Measurements from ENCODE around the gene SCRG1. TPM values are rescaled to one million over a fixed set of nuclear protein-coding genes. Genes with fewer than 3 reads are reported as not detected.

The SCRG1 gene
- polyA plus RNA-seq, 3 donors: 0.07 to 0.24 (median 0.08) TPM

DNA sequence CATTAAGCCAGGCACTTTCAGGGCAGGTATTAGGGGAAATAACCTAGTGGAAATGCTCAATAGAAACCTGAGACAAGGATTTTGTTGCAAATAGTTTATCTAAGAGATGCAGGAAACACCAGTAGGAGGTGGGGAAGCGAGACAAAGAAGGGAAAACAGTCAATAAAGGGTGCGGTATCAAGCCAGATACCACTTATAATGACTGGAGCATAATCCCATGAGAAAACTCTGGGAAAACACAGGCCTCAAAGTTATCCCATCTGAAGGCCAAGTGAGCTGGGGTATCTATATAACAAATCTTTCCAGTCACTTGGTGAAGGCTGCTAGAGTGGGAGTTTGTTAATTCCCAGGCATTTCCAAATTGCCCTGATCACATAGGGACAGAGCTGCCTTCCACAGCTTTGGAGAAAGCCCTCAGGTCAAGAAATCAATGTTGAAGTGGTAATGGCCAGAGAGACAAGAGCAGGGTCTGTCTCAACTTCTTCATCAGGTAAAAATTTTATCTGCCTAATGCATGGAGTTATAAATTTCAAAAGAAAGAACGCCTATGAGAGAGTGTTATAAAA, 55.0 kb downstream of the SCRG1 start:
- Histone ChIP-seq H3K36me3 (replicated peaks in 1 of 2; ENCODE audit: control insufficient read depth in 1 of 2, insufficient read depth in 2 of 2, low read length in 2 of 2) (no peaks in the 10 kb centered on the region), H3K9ac (ENCODE audit: insufficient read depth, low read length, poor library complexity, severe bottlenecking) (no peak overlapping the region), H3K4me1 (ENCODE audit: control insufficient read depth in 1 of 2, insufficient read depth in 2 of 2, low read length in 2 of 2) (no peaks in the 10 kb centered on the region), H3K27ac (ENCODE audit: low read depth in 1 of 2, low read length in 2 of 2) (no peak overlapping the region), H3K4me2 (replicated peaks; ENCODE audit: extremely low read depth, low read length, poor library complexity, severe bottlenecking) (no peak overlapping the region), H3K27me3 (ENCODE audit: control insufficient read depth in 2 of 2, insufficient read depth in 2 of 2, low read length in 2 of 2) (no peaks in the 10 kb centered on the region), H3K4me3 (replicated peaks in 1 of 3; ENCODE audit: low read depth in 2 of 3, low read length in 3 of 3) (no peak overlapping the region), H3K9me3 (replicated peaks in 1 of 2; ENCODE audit: control insufficient read depth in 1 of 2, insufficient read depth in 1 of 2, low read length in 2 of 2) (no peaks in the 10 kb centered on the region), H4K20me1 (ENCODE audit: insufficient read depth, low read length) (no peaks in the 10 kb centered on the region), H3K79me2 (ENCODE audit: insufficient read depth, low read length) (no peaks in the 10 kb centered on the region), H2AFZ (ENCODE audit: insufficient read depth, low read depth, low read length, poor library complexity, severe bottlenecking) (peak overlapping the region; percentile 20)
- DNase-seq: no peak
- TF ChIP-seq, protein P1, sequence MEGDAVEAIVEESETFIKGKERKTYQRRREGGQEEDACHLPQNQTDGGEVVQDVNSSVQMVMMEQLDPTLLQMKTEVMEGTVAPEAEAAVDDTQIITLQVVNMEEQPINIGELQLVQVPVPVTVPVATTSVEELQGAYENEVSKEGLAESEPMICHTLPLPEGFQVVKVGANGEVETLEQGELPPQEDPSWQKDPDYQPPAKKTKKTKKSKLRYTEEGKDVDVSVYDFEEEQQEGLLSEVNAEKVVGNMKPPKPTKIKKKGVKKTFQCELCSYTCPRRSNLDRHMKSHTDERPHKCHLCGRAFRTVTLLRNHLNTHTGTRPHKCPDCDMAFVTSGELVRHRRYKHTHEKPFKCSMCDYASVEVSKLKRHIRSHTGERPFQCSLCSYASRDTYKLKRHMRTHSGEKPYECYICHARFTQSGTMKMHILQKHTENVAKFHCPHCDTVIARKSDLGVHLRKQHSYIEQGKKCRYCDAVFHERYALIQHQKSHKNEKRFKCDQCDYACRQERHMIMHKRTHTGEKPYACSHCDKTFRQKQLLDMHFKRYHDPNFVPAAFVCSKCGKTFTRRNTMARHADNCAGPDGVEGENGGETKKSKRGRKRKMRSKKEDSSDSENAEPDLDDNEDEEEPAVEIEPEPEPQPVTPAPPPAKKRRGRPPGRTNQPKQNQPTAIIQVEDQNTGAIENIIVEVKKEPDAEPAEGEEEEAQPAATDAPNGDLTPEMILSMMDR (IDR thresholded peaks at IDR 0.05): no peak
- peaks cover 13% of the 10 kb centered on the region for H3K4me1 Mint-ChIP-seq
- H3K27ac Mint-ChIP-seq: no peak overlapping the region
- H3K27me3 Mint-ChIP-seq (ENCODE audit: low read depth in 3 of 3): peaks cover 0 to 4% (median 2%) of the 10 kb centered on the region in 3 donors
- intact Hi-C loops (cut with micrococcal nuclease): no loop called here
- H3K36me3 Mint-ChIP-seq: no peaks in the 10 kb centered on the region
- WGBS (ENCODE audit: insufficient coverage): no CpG with 5 or more reads among the region's 3 CpGs
- H3K4me3 Mint-ChIP-seq: no peak overlapping the region
- H3K9me3 Mint-ChIP-seq: peaks cover 0 to 3% (median 0%) of the 10 kb centered on the region in 7 donors

GRCh38 chr4:173337463-173337862, 61.5 kb downstream of the SCRG1 start:
- H3K27ac ChIP-seq (ENCODE audit: low read depth in 1 of 2, low read length in 2 of 2): no peak overlapping the region
- no peaks in the 10 kb centered on the region for H3K27me3 ChIP-seq (ENCODE audit: control insufficient read depth in 2 of 2, insufficient read depth in 2 of 2, low read length in 2 of 2)
- peaks cover 47% of the 10 kb centered on the region for H3K79me2 ChIP-seq (ENCODE audit: insufficient read depth, low read length)
- no peak for DNase-seq
- Mint-ChIP-seq H3K9me3 (no peaks in the 10 kb centered on the region), H3K36me3 (peaks cover 0 to 4% of the 10 kb centered on the region in 2 donors), H3K4me3 (no peak overlapping the region), H3K27me3 (ENCODE audit: low read depth in 3 of 3) (peaks cover 1 to 4% (median 2%) of the 10 kb centered on the region in 3 donors), H3K27ac (no peak overlapping the region), H3K4me1 (peaks cover 19% of the 10 kb centered on the region)
- H3K4me2 ChIP-seq (replicated peaks; ENCODE audit: extremely low read depth, low read length, poor library complexity, severe bottlenecking): no peak overlapping the region
- 100% methylated on average over 1 of the region's 2 CpGs for WGBS (ENCODE audit: insufficient coverage)
- intact Hi-C loops (cut with micrococcal nuclease): loop anchor here in 1 of 2 donors (10.0 kb wide), 1 partner anchor 157 kb away; no protein-coding TSS in a partner anchor
- H3K9ac ChIP-seq (ENCODE audit: insufficient read depth, low read length, poor library complexity, severe bottlenecking): no peak overlapping the region
- no peak overlapping the region for H3K4me3 ChIP-seq (replicated peaks in 1 of 3; ENCODE audit: low read depth in 2 of 3, low read length in 3 of 3)
- no peak overlapping the region for H2AFZ ChIP-seq (ENCODE audit: insufficient read depth, low read depth, low read length, poor library complexity, severe bottlenecking)
- TF ChIP-seq, protein P1 (IDR thresholded peaks at IDR 0.05): no peak
- H3K4me1 ChIP-seq (ENCODE audit: control insufficient read depth in 1 of 2, insufficient read depth in 2 of 2, low read length in 2 of 2): peaks cover 13 to 21% of the 10 kb centered on the region in 2 donors
- no peaks in the 10 kb centered on the region for H3K9me3 ChIP-seq (replicated peaks in 1 of 2; ENCODE audit: control insufficient read depth in 1 of 2, insufficient read depth in 1 of 2, low read length in 2 of 2)
- H3K36me3 ChIP-seq (replicated peaks in 1 of 2; ENCODE audit: control insufficient read depth in 1 of 2, insufficient read depth in 2 of 2, low read length in 2 of 2): no peaks in the 10 kb centered on the region
- H4K20me1 ChIP-seq (ENCODE audit: insufficient read depth, low read length): peaks cover 10% of the 10 kb centered on the region
